GM19468 (cell line): ENCODE data around the gene SPG7.
"Not testable (repeated sequence)": the region's sequence is repeated elsewhere in the genome, so short reads cannot be mapped to it uniquely, and the experiment has no call there.

Source experiments
- ATAC-seq: cut with Tn5 transposase; IDR thresholded peaks from one replicate; pipeline ENCODE4 v1.9.1; 2021; ENCODE audit warnings: mild to moderate bottlenecking, moderate library complexity, moderate number of reproducible peaks; ENCODE audit not compliant: unreplicated experiment; ENCODE audit errors: extremely low read depth

The SPG7 gene

DNA sequence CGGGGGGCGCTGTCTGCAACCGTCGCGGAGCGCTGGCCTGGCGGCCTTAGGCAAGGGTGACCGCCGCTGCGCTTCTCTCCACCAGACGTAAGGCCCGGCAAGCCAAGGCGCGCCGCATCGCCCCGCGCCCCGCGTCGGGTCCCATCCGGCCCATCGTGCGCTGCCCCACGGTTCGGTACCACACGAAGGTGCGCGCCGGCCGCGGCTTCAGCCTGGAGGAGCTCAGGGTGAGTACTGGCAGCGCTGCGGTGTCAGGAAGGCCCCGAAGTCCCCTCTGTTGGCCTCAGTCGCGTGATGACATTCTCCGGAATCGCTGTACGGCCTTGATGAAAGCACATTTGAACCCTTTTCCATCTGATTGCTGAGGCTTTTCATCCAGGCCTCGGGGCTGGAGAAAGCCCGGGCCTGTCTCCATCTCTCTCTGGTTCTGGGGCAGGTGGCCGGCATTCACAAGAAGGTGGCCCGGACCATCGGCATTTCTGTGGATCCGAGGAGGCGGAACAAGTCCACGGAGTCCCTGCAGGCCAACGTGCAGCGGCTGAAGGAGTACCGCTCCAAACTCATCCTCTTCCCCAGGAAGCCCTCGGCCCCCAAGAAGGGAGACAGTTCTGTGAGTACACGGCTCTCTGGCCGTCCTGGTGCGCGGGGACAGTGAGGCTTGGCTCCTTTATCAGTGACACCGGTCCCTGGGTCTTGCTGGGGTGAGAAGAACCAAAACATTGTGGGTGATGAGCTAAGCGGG is 53.1 kb downstream of the SPG7 start:
- no peak for ATAC-seq

DNA sequence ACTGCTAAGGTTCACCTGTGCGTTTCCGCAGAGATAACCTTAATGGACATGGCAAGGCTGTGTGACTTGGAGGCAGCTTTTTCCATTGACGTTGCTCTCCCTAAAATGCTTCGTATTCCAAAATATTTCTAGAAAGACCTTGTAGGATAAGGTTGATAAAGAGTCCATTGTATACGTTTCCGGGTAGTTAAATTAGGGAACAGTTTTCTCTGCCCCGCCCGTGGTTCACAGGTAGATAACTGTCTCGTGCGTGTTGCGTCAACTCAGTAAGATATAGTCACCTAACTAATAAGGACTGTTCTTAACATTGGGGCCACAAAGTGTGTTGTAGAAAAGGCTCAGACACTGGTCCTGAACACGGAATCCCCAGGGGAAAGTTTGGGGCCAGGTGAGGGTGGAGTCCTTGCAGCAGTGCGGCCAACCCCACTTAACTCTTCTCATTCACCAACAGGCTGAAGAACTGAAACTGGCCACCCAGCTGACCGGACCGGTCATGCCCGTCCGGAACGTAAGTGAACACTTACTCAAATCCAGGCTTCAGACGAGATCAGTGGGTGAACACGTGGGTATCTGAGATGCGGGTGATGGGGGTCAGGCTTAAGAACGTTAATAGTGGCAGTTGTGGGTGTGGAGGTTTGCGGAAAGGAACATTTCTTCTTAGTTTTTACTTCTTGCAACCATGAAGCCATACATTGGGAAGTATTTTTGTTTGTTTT is 53.8 kb downstream of the SPG7 start:
- ATAC-seq, result no peak

DNA sequence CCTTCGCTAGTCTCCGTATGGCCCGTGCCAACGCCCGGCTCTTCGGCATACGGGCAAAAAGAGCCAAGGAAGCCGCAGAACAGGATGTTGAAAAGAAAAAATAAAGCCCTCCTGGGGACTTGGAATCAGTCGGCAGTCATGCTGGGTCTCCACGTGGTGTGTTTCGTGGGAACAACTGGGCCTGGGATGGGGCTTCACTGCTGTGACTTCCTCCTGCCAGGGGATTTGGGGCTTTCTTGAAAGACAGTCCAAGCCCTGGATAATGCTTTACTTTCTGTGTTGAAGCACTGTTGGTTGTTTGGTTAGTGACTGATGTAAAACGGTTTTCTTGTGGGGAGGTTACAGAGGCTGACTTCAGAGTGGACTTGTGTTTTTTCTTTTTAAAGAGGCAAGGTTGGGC is 54.7 kb downstream of the SPG7 start:
- no peak for ATAC-seq

DNA sequence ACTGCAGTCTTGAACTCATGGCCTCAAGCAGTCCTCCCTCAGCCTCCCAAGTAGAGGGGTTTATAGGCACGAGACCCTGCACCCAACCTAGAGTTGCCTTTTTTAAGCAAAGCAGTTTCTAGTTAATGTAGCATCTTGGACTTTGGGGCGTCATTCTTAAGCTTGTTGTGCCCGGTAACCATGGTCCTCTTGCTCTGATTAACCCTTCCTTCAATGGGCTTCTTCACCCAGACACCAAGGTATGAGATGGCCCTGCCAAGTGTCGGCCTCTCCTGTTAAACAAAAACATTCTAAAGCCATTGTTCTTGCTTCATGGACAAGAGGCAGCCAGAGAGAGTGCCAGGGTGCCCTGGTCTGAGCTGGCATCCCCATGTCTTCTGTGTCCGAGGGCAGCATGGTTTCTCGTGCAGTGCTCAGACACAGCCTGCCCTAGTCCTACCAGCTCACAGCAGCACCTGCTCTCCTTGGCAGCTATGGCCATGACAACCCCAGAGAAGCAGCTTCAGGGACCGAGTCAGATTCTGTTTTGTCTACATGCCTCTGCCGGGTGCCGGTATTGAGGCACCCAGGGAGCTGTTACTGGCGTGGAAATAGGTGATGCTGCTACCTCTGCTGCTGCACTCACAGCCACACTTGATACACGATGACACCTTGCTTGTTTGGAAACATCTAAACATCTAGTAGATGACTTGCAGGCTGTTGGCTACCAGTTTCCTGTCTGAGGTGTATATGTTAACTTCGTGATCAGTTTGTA is 55.6 kb downstream of the SPG7 start:
- ATAC-seq, result no peak

DNA sequence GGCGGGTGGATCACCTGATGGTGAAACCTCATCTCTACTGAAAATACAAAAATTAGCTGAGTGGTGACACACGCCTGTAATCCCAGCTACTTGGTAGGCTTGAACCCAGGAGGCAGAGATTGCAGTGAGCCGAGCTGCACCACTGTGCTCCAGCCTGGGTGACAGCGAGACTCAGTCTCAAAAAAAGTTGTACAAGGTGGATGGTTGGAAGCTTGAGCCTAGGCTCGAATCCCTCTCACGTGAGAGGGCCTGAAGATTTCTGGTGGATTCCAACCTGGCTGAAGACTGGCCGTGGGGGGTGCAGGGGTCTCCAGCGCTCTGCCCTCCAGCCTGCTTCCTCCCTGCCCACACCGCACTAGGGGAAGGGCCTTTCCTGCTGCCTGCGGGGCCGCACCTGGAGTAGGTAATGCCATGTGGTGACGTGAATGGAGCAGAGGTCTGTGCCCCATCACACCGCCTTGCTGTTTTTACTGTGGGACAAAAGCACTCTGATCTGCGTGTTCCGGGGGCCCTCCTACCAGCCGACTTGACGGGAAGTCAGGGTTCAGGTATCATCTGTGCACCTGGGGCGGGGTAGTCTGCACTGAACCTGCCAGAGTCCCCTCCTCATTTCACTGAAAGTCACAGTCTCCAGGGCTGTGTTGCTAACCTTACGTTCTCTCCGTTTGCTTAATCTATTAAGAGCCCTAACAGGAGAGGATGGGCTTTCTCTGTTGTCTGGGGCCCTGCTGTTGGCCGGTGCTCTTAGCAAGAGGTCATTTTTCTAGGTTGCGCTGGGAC is 56.5 kb downstream of the SPG7 start:
- no peak for ATAC-seq

DNA sequence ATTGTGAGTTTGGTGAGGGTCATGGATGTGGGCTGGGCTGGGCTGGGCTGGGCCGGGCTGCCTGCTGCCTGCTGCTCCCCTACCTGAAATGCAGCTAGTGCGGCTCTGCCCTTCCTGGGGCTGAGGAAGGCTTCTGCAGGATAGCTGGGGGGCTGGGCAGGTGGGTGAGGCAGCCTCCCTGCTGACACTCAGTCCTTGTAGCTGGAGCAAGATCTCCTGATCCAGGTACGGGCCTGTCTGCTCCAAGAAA is 57.0 kb downstream of the SPG7 start:
- ATAC-seq, result no peak

DNA sequence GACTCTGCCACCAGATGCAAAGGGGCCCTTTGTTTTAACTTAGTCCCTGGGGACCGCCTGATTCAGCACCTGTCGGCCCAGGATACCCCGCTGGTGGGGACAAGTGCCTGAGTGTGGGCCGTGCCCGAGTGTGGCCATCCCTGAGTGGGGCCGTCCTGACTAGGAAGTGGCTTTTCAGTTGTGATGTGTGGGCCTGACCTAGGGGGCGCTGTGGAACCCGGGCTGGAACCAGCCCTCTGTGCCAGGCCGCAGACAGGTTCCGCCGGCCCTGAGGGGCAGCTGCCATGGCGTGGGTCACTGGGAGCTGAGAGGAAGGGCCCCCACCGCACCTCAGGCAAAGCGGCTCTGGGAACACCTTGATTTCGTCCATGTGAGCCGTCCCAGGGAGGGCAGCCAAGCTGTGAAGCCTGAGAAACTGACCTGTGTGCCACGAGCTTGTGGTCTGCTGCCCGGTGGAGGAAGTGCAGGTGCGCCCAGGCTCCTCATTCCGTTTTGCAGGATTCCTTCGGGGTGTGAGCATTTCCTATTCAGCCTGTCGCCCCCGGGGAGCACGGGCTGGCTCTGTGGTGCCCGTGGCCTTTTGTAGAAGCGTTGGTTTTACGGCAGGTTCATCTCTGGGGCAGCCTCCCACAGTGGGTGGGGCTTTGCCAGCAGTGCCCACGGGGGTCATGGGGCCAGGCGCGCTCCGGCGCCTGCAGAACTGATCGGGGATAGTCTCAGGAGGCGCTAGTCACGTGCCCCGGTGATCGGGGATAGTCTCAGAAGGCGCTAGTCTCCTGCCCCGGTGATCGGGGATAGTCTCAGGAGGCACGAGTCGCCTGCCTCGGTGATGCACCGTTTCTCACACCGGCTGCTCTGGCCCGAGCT is 57.5 kb downstream of the SPG7 start:
- ATAC-seq, result no peak

DNA sequence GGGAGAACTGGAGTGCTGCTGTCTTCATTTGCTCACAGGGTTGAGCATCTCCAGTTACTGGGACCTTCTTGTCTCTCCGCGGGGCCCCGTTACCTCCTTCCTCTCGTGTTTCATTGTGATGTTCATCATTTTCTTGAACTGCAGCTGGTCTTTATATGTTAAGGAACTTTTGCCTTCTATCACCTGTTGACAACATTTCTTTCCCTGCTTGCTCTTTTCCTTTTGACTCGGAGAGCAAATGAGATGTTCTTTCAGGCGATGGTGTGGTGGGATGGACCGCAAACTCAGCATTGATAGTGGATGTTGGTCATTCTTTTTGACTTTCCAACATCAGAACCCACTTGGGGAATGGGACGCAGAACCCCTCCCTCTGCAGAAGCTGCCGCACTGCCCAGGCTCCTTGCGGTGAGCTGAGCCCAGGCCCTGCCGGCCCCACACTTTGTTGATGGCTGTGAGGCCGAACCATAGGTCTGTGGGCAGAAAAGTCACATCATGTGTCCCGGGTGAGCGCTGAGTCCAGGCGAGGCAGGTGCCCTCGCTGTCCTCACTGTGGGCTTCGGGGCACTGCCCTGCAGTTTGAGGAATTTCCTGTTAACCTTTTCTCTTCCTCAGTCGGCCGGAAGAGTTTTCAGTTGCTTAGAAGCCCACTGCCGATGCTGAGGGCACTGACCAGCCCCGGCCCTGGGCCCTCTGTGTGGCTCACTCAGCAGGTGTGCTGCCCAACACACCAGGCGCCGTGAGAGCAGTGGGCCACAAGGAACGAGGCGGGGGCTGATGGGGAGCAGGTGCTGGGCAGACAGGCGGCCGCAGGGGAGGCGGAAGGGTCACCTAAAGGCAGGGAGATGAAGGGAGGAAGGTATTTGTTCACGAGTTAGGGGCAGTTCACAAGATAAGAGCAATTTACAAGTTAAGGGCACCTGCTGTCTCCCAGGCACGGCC is 59.7 kb downstream of the SPG7 start:
- ATAC-seq, result no peak

DNA sequence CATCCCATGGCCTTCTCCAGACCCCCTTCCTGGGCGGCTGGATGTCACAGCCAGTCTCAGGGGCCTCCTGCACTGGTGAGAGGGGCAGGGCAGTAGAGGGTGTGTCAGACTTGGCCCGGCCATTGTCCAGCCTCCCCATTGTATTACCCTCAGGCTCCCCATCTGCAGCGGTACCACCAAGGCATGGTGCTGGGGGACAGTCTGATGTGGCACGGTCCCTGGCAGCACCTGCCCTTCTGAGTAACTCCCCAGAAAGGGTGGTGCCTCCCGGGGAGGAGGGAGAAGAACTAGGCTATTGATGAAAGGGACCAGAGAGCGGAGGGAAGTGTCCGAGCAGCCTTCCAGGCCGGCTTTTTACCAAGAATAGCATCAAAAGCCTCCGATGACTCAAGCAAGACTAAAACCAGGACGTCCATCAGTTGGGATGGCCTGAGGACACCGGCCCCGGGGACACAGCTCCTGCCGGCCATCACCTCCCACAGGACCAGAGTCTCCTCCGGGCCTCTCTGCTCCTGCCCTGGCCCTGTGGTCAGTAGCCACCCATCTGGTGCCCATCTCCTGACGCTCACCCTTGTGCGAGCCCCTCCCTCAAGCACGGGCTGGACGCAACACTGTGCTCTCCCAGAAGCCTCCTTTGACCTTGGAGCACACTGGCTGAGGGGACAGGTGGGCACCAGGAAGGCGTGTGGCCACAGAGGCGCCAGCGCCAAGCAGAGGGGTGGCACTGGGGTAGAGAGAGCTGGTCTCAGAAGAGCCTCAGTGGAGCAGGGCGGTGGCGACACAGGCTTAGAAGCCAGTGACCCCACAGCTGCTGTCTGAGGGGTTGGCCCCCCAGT is 61.5 kb downstream of the SPG7 start:
- no peak for ATAC-seq

DNA sequence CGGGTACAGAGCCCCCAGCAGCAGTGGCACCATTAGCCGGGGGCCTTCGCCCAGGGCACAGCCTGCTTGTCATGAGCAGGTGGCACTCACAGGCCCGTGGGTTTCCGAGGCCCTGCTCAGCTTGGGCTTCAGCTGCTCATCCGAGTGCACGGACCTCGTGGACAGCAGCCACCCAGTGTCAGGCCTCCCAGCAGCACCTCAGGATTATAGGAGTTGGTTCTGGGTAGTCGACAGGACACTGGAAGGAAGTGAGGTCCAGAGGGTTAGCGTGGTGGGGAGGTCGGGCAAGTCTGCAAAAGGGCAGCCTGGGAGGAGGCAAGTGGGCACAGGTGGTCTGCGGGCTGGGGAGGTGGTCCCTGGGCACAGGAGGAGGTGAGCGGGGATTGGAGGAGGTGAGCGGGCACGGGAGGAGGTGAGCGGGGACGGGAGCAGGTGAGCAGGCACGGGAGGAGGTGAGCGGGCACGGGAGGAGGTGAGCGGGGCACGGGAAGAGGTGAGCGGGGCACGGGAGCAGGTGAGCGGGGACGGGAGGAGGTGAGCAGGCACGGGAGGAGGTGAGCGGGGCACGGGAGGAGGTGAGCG is 62.2 kb downstream of the SPG7 start:
- no peak for ATAC-seq

DNA sequence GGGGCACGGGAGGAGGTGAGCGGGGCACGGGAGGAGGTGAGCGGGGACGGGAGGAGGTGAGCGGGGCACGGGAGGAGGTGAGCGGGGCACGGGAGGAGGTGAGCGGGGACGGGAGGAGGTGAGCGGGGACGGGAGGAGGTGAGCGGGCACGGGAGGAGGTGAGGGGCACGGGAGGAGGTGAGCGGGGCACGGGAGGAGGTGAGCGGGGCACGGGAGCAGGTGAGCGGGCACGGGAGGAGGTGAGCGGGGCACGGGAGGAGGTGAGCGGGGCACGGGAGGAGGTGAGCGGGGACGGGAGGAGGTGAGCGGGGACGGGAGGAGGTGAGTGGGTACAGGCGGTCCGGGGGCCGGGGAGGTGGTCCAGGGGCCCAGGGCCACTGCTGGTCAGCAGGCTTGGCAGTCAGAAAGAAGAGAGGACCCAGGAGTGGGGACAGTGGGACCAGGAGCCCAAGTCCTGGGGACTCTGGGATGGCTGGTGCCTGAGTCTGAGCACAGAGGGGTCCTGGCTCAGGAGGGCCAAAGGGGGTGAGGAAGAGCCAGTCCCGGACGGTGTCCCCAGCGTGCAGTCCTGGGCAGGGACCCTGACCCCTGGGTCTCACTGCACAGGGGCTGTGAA is 62.9 kb downstream of the SPG7 start:
- ATAC-seq, result not testable (repeated sequence)

DNA sequence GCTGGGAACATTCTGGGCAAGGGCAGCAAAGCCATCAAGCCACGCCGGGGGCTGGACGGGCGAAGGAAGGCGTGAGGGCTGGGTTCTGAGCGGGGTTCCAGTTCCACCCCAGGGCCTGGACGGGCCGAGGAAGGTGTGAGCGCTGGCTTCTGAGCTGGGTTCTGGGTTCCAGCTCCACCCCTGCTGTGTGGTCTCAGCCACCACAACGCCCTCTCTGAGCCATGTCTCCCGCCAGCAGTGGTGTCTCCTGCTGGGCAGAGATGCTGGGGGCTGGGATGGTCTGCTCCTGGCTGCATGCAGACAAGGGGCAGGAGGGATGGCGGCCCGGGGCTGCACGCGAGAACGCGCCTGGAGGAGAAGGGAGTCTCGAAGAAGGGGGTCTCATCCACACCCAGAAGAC is 63.4 kb downstream of the SPG7 start:
- no peak for ATAC-seq

DNA sequence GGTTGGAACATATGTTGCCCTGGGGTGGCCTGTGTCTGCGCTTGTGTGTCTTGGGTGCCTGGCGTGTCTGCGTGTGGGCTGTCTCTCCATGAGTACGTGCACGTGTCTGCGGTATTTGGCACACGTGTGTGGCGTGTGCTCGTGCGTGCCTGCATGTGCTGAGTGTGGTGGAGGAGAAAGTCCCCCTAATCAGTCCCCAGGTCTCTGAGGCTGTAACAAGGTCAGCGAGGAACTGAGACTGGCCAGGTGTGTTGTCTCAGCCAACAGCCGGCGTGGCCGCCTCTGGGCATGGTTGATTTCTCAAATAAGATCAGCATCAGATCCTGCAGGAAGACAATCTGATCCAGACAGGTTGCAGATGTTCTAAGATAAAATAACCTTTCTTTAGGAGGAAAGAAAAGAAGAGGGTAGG is 63.9 kb downstream of the SPG7 start:
- ATAC-seq, result no peak

DNA sequence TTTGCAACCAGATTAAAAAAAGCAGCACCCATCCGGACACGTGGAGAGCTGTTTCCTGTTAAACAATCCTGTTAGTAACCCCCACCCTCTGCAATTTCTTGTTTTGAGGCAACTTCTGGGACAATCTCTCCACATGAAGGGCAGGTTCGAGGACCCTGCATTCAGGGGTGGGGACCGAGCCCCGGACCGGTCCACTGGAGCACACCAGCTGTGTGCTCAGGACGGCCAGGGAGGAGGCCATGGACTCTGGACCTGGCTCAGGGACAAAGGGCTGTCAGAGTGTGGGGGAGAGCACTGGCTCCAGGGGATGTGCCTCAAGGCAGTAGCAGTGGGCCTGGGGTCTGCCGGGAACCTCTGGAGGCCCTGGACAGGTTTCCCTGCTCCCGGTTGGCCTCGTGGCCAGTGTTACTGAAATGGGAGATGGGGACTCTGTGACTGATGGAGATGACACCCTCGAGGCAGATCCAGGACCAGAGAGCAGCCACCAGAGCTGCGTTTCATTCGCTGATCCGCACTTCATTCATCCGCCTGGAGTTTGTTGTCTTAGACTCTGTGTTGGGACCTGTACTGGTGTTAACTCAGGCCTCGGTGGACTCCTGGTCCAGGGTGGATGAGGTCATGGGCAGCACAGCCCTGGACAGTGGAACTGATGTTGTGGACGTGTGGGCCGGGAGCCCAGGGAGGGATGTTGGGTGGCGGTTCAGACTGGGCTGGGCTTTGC is 64.4 kb downstream of the SPG7 start:
- ATAC-seq, result no peak

DNA sequence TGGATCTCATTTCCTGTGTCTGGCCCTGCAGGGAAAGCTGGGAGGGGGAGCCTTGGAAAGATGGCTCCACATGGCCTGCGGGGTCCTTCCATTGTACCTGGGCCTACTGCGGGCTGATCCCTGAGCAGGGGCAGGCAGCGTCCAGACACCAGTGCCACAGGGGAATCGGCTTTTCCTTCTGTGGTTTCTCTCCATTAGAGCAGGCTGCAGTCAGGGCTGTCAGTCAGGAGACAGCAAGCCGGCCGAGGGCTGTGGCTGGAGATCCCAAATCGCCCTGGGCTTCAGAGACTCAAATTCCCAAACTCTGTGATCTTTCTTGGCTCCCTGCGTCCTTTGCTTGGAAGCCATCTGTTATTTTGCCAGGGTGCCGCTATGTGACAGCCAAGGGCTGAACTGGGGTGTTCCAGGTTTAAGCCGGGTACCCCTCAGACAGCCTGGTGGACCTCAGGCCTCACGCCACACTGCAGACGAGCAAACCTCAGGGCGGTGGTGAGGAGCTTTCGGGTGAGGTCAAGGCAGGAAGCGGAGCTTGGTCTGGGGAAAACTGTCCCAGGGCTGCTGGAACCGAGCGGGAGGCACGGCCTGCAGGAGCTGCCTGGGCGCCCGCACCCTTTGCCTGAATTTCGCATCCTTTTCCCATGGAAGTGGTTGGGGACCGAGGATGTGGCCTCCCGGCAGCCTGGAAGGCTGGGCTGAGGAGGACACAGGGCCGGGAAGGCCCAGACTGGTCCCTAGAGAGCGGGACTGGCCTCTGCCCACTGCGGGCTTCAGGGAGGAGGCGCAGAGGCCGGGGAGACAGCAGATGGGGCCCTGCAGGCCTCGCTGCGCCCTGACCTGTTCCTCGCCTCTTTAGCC is 65.8 kb downstream of the SPG7 start:
- no peak for ATAC-seq
